ENCODE results near the gene CLGN.
"Not testable (repeated sequence)": the region's sequence is repeated elsewhere in the genome, so short reads cannot be mapped to it uniquely, and the experiment has no call there.

The CLGN gene, protein sequence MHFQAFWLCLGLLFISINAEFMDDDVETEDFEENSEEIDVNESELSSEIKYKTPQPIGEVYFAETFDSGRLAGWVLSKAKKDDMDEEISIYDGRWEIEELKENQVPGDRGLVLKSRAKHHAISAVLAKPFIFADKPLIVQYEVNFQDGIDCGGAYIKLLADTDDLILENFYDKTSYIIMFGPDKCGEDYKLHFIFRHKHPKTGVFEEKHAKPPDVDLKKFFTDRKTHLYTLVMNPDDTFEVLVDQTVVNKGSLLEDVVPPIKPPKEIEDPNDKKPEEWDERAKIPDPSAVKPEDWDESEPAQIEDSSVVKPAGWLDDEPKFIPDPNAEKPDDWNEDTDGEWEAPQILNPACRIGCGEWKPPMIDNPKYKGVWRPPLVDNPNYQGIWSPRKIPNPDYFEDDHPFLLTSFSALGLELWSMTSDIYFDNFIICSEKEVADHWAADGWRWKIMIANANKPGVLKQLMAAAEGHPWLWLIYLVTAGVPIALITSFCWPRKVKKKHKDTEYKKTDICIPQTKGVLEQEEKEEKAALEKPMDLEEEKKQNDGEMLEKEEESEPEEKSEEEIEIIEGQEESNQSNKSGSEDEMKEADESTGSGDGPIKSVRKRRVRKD

DNA sequence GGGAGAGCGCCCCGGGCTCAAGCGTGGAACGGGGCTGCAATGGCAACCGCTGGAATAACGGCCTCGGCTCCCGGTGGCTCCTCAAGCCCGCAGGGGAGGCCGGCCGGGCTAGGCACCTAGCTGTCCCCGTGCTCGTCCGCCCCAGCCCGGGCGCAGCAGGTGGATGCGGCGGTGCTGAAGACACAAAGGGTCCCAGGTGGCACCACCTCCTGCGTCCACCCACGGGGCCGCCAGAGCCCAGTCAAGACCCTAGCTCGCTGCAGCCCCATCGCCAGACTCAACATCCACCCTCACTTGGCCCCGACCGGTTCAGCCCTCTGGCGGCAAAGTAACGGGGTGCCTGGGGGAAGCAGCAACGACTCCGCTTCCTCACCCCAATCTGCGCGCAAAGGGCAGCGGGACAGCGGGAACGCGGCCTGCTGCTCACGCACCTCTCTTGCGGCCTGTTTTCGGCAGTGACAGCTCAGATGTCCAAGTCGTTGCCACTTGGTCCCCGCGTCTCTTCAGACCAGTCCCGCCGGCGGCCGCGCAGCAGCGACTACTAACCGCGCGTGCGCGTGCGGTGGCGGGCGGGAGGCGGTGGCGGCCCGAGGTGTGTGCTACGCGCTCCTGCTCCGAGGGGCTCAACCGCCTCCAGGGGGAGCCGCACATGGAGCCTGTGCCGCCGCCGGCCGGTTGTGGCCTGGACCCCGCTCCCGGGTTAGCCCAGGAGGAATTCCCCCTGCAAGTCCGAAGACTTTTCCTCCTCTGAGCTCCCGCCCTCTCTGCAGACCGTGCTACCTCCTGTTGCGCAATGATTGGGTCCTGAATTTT is at the start of gene CLGN:
Gene CLGN (minus strand): TSS at position 543 of the 813 bp plus-strand sequence. CDS start 14,570 bp downstream, outside the sequence.
- Histone ChIP-seq H3K27me3 (ENCODE audit: control insufficient read depth, insufficient read depth, low read length) (peaks cover 15% of the 10 kb centered on the region), H3K9me3 (ENCODE audit: control insufficient read depth, insufficient read depth, low read depth, low read length) (no peaks in the 10 kb centered on the region), H3K36me3 (ENCODE audit: control insufficient read depth, insufficient read depth, low read length) (no peaks in the 10 kb centered on the region), H3K27ac (ENCODE audit: low read depth, low read length) (no peak within 1 kb of the TSS), H3K9ac (ENCODE audit: low read length) (peak within 1 kb of the TSS; percentile 66), H3K4me3 (ENCODE audit: low read depth, low read length) (peak within 1 kb of the TSS; percentile 78), H3K4me1 (ENCODE audit: control insufficient read depth, insufficient read depth, low read length) (peaks cover 7% of the 10 kb centered on the region)

DNA sequence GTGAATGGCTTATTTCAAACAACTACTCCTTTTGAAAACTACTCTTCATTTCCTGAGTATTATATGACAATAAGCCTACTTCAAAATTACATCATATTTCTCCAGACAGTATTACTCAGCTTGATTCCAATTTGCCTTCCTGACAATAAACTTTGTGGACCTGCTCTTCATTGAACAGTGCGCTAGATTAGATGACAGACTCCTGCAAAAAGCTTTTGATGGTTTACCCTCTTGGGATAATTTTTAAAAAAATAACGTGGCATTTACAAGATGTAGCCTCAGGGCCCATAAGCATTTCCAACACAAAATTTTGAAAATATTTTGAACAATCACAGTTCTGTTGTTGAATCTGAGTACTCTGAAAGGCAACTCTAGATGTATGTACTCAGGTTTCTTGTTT is 44.7 kb upstream of the CLGN start:
- H3K27me3 ChIP-seq (ENCODE audit: control insufficient read depth, insufficient read depth, low read length) = no peaks in the 10 kb centered on the region
- H3K36me3 ChIP-seq (ENCODE audit: control insufficient read depth, insufficient read depth, low read length) = no peaks in the 10 kb centered on the region
- H3K27ac ChIP-seq (ENCODE audit: low read depth, low read length) = no peak overlapping the region
- no peaks in the 10 kb centered on the region for H3K9me3 ChIP-seq (ENCODE audit: control insufficient read depth, insufficient read depth, low read depth, low read length)
- no peak overlapping the region for H3K4me3 ChIP-seq (ENCODE audit: low read depth, low read length)
- no peaks in the 10 kb centered on the region for H3K4me1 ChIP-seq (ENCODE audit: control insufficient read depth, insufficient read depth, low read length)
- no peak overlapping the region for H3K9ac ChIP-seq (ENCODE audit: low read length)

DNA sequence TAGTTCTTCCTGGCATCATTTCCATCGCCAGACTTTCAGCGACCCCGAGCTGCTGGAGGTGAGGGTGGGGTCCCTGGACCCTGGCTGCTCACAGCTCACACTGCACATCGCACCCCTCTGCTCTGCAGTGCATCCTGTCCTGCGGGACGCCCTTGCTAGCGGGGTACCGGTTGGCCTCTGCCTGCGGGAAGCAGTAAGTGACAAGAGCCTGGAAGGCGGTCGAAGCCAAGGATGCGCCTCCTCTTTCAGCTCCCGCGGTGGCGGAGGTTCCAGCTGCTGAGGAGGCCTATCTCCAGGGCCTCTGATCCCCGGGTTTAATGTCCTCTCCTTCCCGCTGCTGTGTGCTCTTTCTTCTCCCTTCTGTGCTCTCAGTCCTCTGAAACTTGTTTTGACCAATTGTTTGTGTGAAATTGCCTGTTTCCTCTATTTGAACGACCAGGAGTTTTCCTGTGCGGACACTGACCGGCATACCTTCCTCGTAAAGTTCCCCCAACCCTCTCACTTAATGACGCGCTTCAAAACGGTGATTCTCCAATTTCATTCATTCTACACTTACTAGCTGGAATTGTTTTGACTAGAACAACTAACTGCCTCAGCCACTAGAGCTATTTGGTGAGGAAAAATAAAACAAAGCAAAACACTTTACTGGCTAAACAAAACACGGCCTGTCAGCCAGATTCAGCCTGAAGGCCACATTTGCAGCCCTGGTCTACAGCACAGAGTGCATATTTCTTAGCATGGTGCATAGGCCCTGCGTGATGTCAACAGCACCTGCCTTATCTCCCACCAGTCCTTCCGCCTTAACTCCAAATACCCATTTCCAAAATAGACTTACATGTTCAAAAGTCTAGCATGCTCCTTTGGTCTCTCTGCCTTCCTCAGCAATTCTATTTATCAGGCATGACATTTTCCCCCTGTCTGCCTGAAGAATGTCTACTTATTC is 42.6 kb upstream of the CLGN start:
- Histone ChIP-seq H3K27me3 (ENCODE audit: control insufficient read depth, insufficient read depth, low read length) (no peaks in the 10 kb centered on the region), H3K27ac (ENCODE audit: low read depth, low read length) (no peak overlapping the region), H3K36me3 (ENCODE audit: control insufficient read depth, insufficient read depth, low read length) (no peaks in the 10 kb centered on the region), H3K4me3 (ENCODE audit: low read depth, low read length) (no peak overlapping the region), H3K9me3 (ENCODE audit: control insufficient read depth, insufficient read depth, low read depth, low read length) (no peaks in the 10 kb centered on the region), H3K9ac (ENCODE audit: low read length) (no peak overlapping the region), H3K4me1 (ENCODE audit: control insufficient read depth, insufficient read depth, low read length) (no peaks in the 10 kb centered on the region)

DNA sequence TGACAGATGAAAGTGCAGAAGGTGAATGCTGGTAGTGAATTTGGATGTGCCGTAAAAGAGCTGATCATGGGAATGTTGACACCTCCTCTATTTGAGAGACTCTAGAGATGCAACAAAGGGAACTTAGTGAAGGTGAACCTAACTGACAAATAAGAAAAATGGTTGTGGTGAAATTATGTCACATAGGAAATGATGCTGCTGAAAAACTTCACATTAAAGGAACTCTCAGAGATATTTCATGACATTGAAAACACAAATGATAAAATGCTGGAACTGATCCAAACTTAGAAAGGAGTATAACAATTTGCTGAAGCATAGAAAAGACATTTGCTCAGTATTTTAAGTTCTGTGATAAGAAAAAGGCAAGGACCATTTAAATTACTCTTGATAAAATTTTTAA is 38.7 kb upstream of the CLGN start:
- H3K9me3 ChIP-seq (ENCODE audit: control insufficient read depth, insufficient read depth, low read depth, low read length) = no peaks in the 10 kb centered on the region
- no peak overlapping the region for H3K27ac ChIP-seq (ENCODE audit: low read depth, low read length)
- no peaks in the 10 kb centered on the region for H3K4me1 ChIP-seq (ENCODE audit: control insufficient read depth, insufficient read depth, low read length)
- H3K27me3 ChIP-seq (ENCODE audit: control insufficient read depth, insufficient read depth, low read length) = no peaks in the 10 kb centered on the region
- no peak overlapping the region for H3K4me3 ChIP-seq (ENCODE audit: low read depth, low read length)
- H3K9ac ChIP-seq (ENCODE audit: low read length) = no peak overlapping the region
- no peaks in the 10 kb centered on the region for H3K36me3 ChIP-seq (ENCODE audit: control insufficient read depth, insufficient read depth, low read length)

DNA sequence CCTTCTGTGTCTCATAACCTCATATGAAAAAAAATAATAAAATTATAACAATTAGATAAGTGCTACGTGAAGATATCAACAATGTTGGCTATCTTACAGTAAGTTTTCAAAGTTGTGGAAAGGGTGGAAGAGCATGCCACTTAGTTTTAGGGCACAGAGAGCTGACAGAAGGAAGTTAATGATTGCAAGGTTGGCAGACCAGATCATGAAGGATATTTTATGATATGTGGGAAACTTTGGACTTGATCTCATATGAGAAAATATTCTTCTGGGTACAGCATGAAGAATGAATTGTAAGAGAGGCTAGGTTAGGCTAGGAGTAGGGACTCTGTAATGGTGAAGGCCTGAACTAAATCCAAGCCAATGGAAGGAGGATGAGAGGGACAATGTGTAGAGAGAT is 36.2 kb upstream of the CLGN start:
- no peak overlapping the region for H3K4me3 ChIP-seq (ENCODE audit: low read depth, low read length)

DNA sequence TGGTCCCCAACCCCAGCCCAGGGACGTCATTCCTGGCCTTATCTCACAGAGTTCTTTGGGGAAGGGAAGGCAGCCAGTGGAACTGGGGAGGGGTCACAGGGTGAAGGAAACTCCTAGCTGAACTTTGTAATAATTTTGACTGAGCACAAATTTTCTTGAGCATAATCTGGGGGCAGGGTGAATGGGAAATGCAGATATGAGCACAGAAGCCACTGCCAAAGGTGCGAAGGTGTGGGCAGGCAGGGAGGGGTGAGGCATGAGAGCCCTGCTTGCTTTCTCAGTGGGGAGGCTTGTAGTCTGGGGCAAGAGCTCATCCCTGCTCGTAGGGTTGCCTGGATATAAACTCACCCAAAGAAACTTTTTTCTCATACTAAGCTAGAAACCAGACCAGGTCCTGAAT is 35.7 kb upstream of the CLGN start:
- Histone ChIP-seq H3K9me3 (ENCODE audit: control insufficient read depth, insufficient read depth, low read depth, low read length) (no peaks in the 10 kb centered on the region), H3K36me3 (ENCODE audit: control insufficient read depth, insufficient read depth, low read length) (no peaks in the 10 kb centered on the region), H3K4me1 (ENCODE audit: control insufficient read depth, insufficient read depth, low read length) (no peaks in the 10 kb centered on the region), H3K27ac (ENCODE audit: low read depth, low read length) (no peak overlapping the region), H3K4me3 (ENCODE audit: low read depth, low read length) (no peak overlapping the region), H3K9ac (ENCODE audit: low read length) (no peak overlapping the region), H3K27me3 (ENCODE audit: control insufficient read depth, insufficient read depth, low read length) (no peaks in the 10 kb centered on the region)

More for the DNA sequence above, 36.2 kb upstream of the CLGN start:
- Histone ChIP-seq H3K36me3 (ENCODE audit: control insufficient read depth, insufficient read depth, low read length) (no peaks in the 10 kb centered on the region), H3K27ac (ENCODE audit: low read depth, low read length) (no peak overlapping the region), H3K27me3 (ENCODE audit: control insufficient read depth, insufficient read depth, low read length) (no peaks in the 10 kb centered on the region), H3K9ac (ENCODE audit: low read length) (no peak overlapping the region), H3K4me1 (ENCODE audit: control insufficient read depth, insufficient read depth, low read length) (no peaks in the 10 kb centered on the region), H3K9me3 (ENCODE audit: control insufficient read depth, insufficient read depth, low read depth, low read length) (no peaks in the 10 kb centered on the region)

DNA sequence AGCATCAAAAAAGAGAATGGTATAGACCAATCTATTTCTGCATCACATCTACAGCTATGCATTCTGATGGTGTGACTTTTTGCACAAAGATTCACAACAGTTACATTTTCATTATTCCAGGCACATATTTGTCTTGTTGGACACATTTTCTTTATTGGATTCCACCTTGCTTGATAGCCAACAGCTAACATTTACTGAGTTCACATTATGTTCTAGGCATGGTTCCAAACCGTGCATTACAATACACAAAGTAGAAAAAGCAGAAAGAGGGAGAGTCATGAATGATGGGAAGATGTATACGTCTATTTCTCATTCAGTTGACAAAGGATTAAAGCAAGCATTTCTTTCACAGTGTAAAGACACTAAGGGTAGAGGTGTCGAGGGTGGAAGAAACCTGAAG is 22.9 kb upstream of the CLGN start:
- no peak overlapping the region for H3K9ac ChIP-seq (ENCODE audit: low read length)
- no peaks in the 10 kb centered on the region for H3K27me3 ChIP-seq (ENCODE audit: control insufficient read depth, insufficient read depth, low read length)
- no peaks in the 10 kb centered on the region for H3K36me3 ChIP-seq (ENCODE audit: control insufficient read depth, insufficient read depth, low read length)
- H3K4me3 ChIP-seq (ENCODE audit: low read depth, low read length) = no peak overlapping the region
- H3K9me3 ChIP-seq (ENCODE audit: control insufficient read depth, insufficient read depth, low read depth, low read length) = no peaks in the 10 kb centered on the region
- H3K4me1 ChIP-seq (ENCODE audit: control insufficient read depth, insufficient read depth, low read length) = no peaks in the 10 kb centered on the region
- H3K27ac ChIP-seq (ENCODE audit: low read depth, low read length) = no peak overlapping the region

DNA sequence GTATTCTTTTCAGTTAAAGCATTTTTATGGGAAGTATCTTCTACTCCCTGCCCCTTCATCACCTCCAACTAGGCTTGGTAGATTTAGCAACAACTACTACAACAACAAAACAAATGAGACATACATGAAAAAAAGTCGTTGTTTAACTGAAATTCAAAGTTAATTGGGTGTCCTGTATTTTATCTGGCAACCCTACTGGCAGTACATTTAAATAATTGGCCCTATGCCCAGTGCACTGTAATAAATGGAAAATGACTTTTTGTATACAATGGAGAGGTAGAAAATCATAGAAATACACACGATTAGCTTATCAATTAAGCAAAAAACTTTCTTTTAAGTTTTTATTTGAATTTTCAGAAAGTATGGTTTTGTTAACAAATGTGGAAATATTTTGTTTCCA is 21.4 kb upstream of the CLGN start:
- Histone ChIP-seq H3K27me3 (ENCODE audit: control insufficient read depth, insufficient read depth, low read length) (no peaks in the 10 kb centered on the region), H3K9me3 (ENCODE audit: control insufficient read depth, insufficient read depth, low read depth, low read length) (peaks cover 4% of the 10 kb centered on the region; the same call in 1 of the 2 replicates), H3K36me3 (ENCODE audit: control insufficient read depth, insufficient read depth, low read length) (no peaks in the 10 kb centered on the region), H3K27ac (ENCODE audit: low read depth, low read length) (no peak overlapping the region), H3K4me3 (ENCODE audit: low read depth, low read length) (no peak overlapping the region), H3K4me1 (ENCODE audit: control insufficient read depth, insufficient read depth, low read length) (no peaks in the 10 kb centered on the region), H3K9ac (ENCODE audit: low read length) (no peak overlapping the region)

DNA sequence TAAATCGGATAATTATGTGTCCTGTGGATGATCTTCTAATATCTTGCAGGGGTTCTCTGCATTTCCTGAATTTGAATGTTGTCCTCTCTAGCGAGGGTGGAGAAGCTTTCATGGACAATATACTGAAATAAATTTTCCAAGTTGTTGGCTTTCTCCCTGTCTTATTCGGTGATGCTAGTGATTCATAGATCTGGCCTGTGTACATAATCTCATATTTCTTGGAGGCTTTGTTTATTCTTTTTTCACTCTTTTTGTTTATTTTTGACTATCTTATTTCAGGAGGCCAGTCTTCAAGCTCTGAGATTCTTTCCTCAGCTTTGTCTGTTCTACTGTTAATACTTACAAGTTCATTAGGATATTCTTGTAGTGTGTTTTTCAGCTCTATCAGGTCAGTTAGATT is 20.7 kb upstream of the CLGN start:
- no peaks in the 10 kb centered on the region for H3K36me3 ChIP-seq (ENCODE audit: control insufficient read depth, insufficient read depth, low read length)
- no peaks in the 10 kb centered on the region for H3K4me1 ChIP-seq (ENCODE audit: control insufficient read depth, insufficient read depth, low read length)
- H3K9me3 ChIP-seq (ENCODE audit: control insufficient read depth, insufficient read depth, low read depth, low read length) = peaks cover 4% of the 10 kb centered on the region; the same call in 1 of the 2 replicates
- H3K4me3 ChIP-seq (ENCODE audit: low read depth, low read length) = no peak overlapping the region
- no peak overlapping the region for H3K9ac ChIP-seq (ENCODE audit: low read length)
- no peak overlapping the region for H3K27ac ChIP-seq (ENCODE audit: low read depth, low read length)
- H3K27me3 ChIP-seq (ENCODE audit: control insufficient read depth, insufficient read depth, low read length) = no peaks in the 10 kb centered on the region

DNA sequence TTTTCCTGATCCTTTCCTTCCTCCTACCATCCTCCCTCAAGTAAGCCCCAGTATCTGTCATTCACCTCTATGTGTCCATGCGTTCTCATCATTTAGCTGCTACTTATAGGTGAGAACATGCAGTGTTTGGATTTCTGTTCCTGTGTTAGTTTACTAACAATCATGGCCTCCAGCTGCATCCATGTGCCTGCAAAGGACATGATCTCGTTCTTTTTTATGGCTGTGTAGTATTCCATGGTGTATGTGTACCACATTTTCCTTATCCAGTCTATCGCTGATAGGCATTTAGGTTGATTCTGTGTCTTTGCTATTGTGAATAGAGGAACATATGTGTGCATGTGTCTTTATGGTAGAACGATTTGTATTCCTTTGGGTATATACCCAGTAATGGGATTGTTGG is 16.9 kb upstream of the CLGN start:
- H3K27ac ChIP-seq (ENCODE audit: low read depth, low read length); H3K9me3 ChIP-seq (ENCODE audit: control insufficient read depth, insufficient read depth, low read depth, low read length); H3K9ac ChIP-seq (ENCODE audit: low read length); H3K4me1 ChIP-seq (ENCODE audit: control insufficient read depth, insufficient read depth, low read length); H3K36me3 ChIP-seq (ENCODE audit: control insufficient read depth, insufficient read depth, low read length); H3K4me3 ChIP-seq (ENCODE audit: low read depth, low read length); H3K27me3 ChIP-seq (ENCODE audit: control insufficient read depth, insufficient read depth, low read length): not testable (repeated sequence)
